Measurements from ENCODE around the gene RASA3. TPM values are rescaled to one million over a fixed set of nuclear protein-coding genes. Genes with fewer than 3 reads are reported as not detected.

The RASA3 gene
- total RNA-seq, 2 experiments from 2014 or later: 28.9 to 32.3 TPM

DNA sequence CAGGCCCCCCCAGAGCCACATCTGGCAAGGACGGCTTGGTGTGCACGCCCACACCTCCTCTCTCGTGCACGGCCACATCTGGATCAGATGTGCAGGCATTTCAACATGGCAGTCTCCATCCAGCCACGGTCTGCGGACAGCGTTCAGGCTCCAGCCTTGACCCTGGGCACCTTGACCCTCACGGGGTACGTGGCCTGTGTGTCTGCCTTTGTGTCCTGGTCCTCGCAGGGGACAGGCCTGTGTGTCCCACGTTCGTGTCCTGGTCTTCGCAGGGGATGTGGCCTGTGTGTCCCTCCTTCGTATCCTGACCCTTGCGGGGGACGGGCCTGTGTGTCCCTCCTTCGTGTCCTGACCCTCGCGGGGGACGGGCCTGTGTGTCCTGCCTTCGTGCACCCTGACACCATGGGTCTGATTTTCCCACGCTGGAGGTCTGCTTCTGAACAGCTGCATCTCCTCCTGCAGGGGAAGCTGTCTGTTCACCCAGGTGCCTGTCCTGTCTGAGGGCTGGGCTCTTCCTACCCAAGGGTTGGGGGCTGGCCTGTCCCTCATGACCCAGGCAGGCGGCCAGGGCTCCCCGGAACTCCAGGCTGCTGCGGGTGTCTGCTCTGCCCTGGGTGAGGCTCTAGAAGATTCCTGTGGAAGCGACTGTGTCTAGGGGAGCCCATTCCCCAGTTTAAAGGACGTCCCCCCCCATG, 25.3 kb downstream of the RASA3 start:
- H3K27me3 Mint-ChIP-seq: no peaks in the 10 kb centered on the region
- DNase-seq (no peak), ATAC-seq (no peak)
- H3K36me3 Mint-ChIP-seq (ENCODE audit: low read depth): peaks cover 13% of the 10 kb centered on the region
- ChIA-PET CTCF (interaction anchor here (1.3 kb wide), 1 partner anchor 40 kb away, joined by 3 read pairs; no protein-coding TSS in a partner anchor), POLR2A (interaction anchor here (0.6 kb wide), 1 partner anchor 13 kb away, joined by 3 read pairs; no protein-coding TSS in a partner anchor)
- H3K4me3 Mint-ChIP-seq: no peak overlapping the region
- peak overlapping the region; percentile 82 for H3K27ac Mint-ChIP-seq
- peaks cover 3% of the 10 kb centered on the region for H3K9me3 Mint-ChIP-seq
- H3K4me1 Mint-ChIP-seq (ENCODE audit: low read depth): peaks cover 66% of the 10 kb centered on the region
- intact Hi-C loops (cut with micrococcal nuclease): no loop called here
- TF ChIP-seq, protein P1, sequence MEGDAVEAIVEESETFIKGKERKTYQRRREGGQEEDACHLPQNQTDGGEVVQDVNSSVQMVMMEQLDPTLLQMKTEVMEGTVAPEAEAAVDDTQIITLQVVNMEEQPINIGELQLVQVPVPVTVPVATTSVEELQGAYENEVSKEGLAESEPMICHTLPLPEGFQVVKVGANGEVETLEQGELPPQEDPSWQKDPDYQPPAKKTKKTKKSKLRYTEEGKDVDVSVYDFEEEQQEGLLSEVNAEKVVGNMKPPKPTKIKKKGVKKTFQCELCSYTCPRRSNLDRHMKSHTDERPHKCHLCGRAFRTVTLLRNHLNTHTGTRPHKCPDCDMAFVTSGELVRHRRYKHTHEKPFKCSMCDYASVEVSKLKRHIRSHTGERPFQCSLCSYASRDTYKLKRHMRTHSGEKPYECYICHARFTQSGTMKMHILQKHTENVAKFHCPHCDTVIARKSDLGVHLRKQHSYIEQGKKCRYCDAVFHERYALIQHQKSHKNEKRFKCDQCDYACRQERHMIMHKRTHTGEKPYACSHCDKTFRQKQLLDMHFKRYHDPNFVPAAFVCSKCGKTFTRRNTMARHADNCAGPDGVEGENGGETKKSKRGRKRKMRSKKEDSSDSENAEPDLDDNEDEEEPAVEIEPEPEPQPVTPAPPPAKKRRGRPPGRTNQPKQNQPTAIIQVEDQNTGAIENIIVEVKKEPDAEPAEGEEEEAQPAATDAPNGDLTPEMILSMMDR (IDR thresholded peaks at IDR 0.05): no peak

DNA sequence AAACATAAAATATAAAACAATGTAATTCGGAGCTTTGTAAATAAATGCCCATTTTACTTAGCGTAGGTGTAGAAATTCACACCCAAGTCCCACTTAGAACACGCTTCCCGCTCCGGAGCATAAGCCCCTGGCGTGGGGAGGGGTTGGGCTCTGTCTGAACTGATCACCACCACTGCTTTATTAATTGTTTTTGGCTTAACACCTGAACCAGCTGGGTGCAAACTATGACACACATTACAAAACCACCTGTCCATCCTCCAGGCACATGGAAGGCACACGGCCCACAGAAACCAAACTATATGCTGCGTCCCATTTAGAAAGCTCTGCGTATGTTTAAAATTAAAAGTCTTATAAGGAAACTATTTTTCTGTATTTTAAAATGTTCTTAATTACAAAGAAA, 25.9 kb downstream of the RASA3 start:
- CTCF ChIA-PET: interaction anchor here (1.3 kb wide), 1 partner anchor 39 kb away, joined by 3 read pairs; no protein-coding TSS in a partner anchor
- POLR2A ChIA-PET: interaction anchor here (0.6 to 1.1 kb wide), 2 partner anchors 12 to 13 kb away, joined by 3 read pairs; no protein-coding TSS in a partner anchor
- TF ChIP-seq, protein P1 (IDR thresholded peaks at IDR 0.05): no peak
- Mint-ChIP-seq H3K36me3 (ENCODE audit: low read depth) (peaks cover 13% of the 10 kb centered on the region), H3K9me3 (peaks cover 3% of the 10 kb centered on the region), H3K4me3 (no peak overlapping the region), H3K27me3 (no peaks in the 10 kb centered on the region), H3K4me1 (ENCODE audit: low read depth) (peaks cover 66% of the 10 kb centered on the region), H3K27ac (peak overlapping the region; percentile 82)
- ATAC-seq (no peak), DNase-seq (no peak)
- intact Hi-C loops (cut with micrococcal nuclease): no loop called here

DNA sequence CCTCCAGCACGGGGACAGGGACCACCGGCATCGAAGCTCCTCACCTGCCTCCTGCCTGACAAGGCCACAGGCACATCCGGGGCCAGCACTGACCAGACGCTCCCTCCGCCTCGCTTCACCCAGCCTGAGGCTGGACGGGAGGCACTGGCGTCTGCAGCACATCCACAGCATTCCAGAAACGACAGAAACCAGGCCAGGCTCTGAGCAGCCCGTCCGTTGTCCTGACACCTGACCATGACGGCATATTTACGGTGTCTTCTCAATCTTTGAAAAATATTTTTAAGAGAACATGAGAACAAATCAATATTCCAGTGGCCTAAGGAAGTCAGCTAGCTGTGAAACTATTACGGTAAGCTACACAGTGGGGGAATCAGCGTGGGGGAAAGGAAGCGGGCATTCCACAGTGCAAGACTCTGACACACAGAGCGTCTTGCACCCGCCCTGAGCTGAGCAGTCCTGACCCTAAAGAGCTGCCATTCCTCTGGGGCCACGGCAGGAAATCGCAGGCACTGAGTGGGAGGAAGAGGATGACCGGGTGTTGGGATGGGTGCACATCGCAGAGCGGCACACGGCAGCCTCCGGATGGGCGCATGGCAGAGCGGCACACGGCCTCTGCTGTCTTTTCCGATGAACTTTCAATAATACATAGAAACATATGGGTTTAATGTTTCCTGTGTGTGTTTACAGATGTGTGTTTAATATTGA, 26.8 kb downstream of the RASA3 start:
- DNase-seq: no peak
- ATAC-seq: no peak
- Mint-ChIP-seq H3K4me1 (ENCODE audit: low read depth) (peaks cover 70% of the 10 kb centered on the region), H3K4me3 (no peak overlapping the region), H3K9me3 (peaks cover 3% of the 10 kb centered on the region), H3K27ac (peak overlapping the region; percentile 82), H3K27me3 (no peaks in the 10 kb centered on the region), H3K36me3 (ENCODE audit: low read depth) (peaks cover 13% of the 10 kb centered on the region)
- TF ChIP-seq, protein P1 (IDR thresholded peaks at IDR 0.05): no peak
- CTCF ChIA-PET: interaction anchor here (1.3 kb wide), 1 partner anchor 38 kb away, joined by 3 read pairs; no protein-coding TSS in a partner anchor
- intact Hi-C loops (cut with micrococcal nuclease): no loop called here
- POLR2A ChIA-PET: interaction anchor here (1.0 to 1.4 kb wide), 5 partner anchors 10 to 43 kb away, joined by 3 to 4 read pairs (median 3); no protein-coding TSS in a partner anchor

DNA sequence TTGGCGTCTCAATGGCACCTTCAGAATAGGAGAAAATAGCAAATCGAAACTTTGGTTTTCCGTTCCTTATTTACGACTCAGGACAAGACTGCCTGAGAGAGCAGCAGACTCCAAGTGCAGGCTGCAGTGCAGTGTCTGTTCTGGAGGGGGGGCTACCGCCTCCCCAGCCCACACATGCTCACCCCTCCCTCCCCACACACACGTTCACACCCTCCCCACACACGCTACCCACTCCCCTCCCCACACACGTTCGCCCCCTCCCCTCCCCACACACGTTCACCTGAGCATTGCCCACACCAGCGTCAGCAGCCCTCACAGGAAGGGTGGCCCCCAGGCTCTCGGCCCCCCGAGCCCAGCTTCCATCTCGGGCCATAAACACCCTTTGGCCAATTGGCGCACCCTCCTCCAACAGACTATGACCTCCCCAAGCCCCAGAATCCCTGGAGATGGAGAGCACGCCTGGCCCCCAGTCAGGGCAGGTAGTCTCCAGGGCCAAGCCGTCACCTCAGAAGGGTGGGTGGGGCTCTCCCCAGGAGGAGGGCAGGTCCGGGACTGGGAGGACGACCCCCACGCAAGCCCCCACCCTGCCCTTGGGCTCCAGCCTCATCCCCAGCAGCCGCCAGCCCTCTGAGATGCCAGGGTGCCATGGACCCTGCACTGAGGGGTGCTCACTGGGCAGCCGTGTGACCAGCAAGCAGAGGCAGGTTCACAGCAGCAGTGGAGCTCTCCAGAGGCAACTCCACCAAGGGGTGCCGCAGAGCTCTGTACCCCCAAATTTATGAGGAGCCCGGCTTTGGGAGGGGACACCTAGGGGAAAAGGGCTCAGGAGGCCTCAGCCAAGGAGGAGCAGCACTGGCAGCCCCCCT, 27.5 kb downstream of the RASA3 start:
- CTCF ChIA-PET: no interaction called here
- TF ChIP-seq, protein P1 (IDR thresholded peaks at IDR 0.05): no peak
- Mint-ChIP-seq H3K27me3 (no peaks in the 10 kb centered on the region), H3K27ac (peak overlapping the region; percentile 82), H3K36me3 (ENCODE audit: low read depth) (peaks cover 13% of the 10 kb centered on the region), H3K4me1 (ENCODE audit: low read depth) (peaks cover 70% of the 10 kb centered on the region), H3K4me3 (no peak overlapping the region), H3K9me3 (peaks cover 3% of the 10 kb centered on the region)
- ATAC-seq (no peak), DNase-seq (no peak)
- intact Hi-C loops (cut with micrococcal nuclease): no loop called here
- POLR2A ChIA-PET: interaction anchor here (1.0 to 1.4 kb wide), 4 partner anchors 9 to 44 kb away, joined by 3 to 4 read pairs (median 4); no protein-coding TSS in a partner anchor

All from activated CD8-positive, alpha-beta T cell treated with anti-CD3 and anti-CD28 coated beads for 36 hours (primary cell).